CD4-positive, alpha-beta memory T cell (primary cell): Measurements from ENCODE around the gene CXCL9. TPM values are rescaled to one million over a fixed set of nuclear protein-coding genes. Genes with fewer than 3 reads are reported as not detected.
"Not testable (repeated sequence)": the region's sequence is repeated elsewhere in the genome, so short reads cannot be mapped to it uniquely, and the experiment has no call there.

Experiments used
- CTCF ChIA-PET: fragments of 350-600 bp; sonication (Branson Sonifier 250); formaldehyde crosslinking; loops from one replicate; lab custom pipeline; 2021; ENCODE audit warnings: inconsistent platforms; ENCODE audit not compliant: partially characterized antibody; lab: Charles Lee
- POLR2A ChIA-PET: fragments of 350-600 bp; sonication (Branson Sonifier 250); formaldehyde crosslinking; loops from one replicate; lab custom pipeline; 2021; ENCODE audit not compliant: partially characterized antibody; lab: Charles Lee
- DNase-seq, 5 donors: peaks; one replicate each; pipeline versions ENCODE4 v3.0.0 to v3.0.0-alpha.2; 2020 to 2022; ENCODE audit warnings: mixed read lengths in 1 of 5
- H3K27ac ChIP-seq: one replicate; pipeline ENCODE4 v1.7.0; 2013; ENCODE audit warnings: low read depth, low read length
- H3K27me3 ChIP-seq: 2 replicates; pipeline ENCODE4 v1.7.0; 2013; ENCODE audit warnings: mild to moderate bottlenecking, low read length, moderate library complexity; ENCODE audit not compliant: insufficient read depth
- H3K36me3 ChIP-seq: 2 replicates; pipeline ENCODE4 v1.7.0; 2013; ENCODE audit warnings: mild to moderate bottlenecking, low read length, moderate library complexity; ENCODE audit not compliant: insufficient read depth
- H3K4me1 ChIP-seq: 2 replicates; pipeline ENCODE4 v1.7.0; 2013; ENCODE audit warnings: mild to moderate bottlenecking, low read length, moderate library complexity; ENCODE audit not compliant: insufficient read depth
- H3K4me3 ChIP-seq, 2 donors: one replicate each; pipeline ENCODE4 v1.7.0; 2013; ENCODE audit warnings: low read length in 2 of 2, mild to moderate bottlenecking in 1 of 2
- H3K9me3 ChIP-seq, 2 donors: one replicate each; pipeline ENCODE4 v1.7.0; 2013; ENCODE audit warnings: low read length in 2 of 2, control low read depth in 1 of 2; ENCODE audit not compliant: control insufficient read depth in 1 of 2
- H3K27ac Mint-ChIP-seq, 7 donors: one replicate each; pipeline ENCODE4 v1.8.0; 2020 to 2021; ENCODE audit warnings: mixed read lengths in 7 of 7, mild to moderate bottlenecking in 6 of 7, inconsistent platforms in 3 of 7, moderate library complexity in 3 of 7
- H3K27me3 Mint-ChIP-seq, 2 donors: one replicate each; pipeline ENCODE4 v1.8.0; 2020 to 2021; ENCODE audit warnings: mixed read lengths in 2 of 2
- H3K36me3 Mint-ChIP-seq, 2 donors: one replicate each; pipeline ENCODE4 v1.8.0; 2020 to 2021; ENCODE audit warnings: mixed read lengths in 2 of 2, inconsistent platforms in 1 of 2, mild to moderate bottlenecking in 1 of 2
- H3K4me1 Mint-ChIP-seq, 4 donors: one replicate each; pipeline ENCODE4 v1.8.0; 2020 to 2021; ENCODE audit warnings: mixed read lengths in 4 of 4, mild to moderate bottlenecking in 1 of 4
- H3K4me3 Mint-ChIP-seq, 8 donors: one replicate each; pipeline ENCODE4 v1.8.0; 2020 to 2021; ENCODE audit warnings: mixed read lengths in 8 of 8, mild to moderate bottlenecking in 7 of 8, moderate library complexity in 6 of 8, inconsistent platforms in 3 of 8
- H3K9me3 Mint-ChIP-seq, 8 donors: one replicate each; pipeline ENCODE4 v1.8.0; 2020 to 2021; ENCODE audit warnings: mixed read lengths in 8 of 8, mild to moderate bottlenecking in 5 of 8, inconsistent platforms in 3 of 8, moderate library complexity in 1 of 8
- intact Hi-C: fragments of 100-400 bp; cut with micrococcal nuclease; formaldehyde crosslinking; loops from one replicate; pipeline ENCODE4 v1.15.1; 2023
- polyA plus RNA-seq, 2 donors: library from polyadenylated mRNA; unstranded; fragments of 300-500 nt; fragmentation: Illumina TruSeq; gene quantifications; one replicate each; pipeline ENCODE4 v1.2.3, GENCODE V29; 2021
- total RNA-seq, 2 experiments: library from RNA; stranded (reverse); gene quantifications; one replicate each; pipeline ENCODE4 v1.2.3, GENCODE V29; 2021

The CXCL9 gene
- 1 to 10 TPM in 1 of 2 experiments, under 1 TPM in 1; 0.58 to 1.4 TPM for total RNA-seq
- not detected for polyA plus RNA-seq

DNA sequence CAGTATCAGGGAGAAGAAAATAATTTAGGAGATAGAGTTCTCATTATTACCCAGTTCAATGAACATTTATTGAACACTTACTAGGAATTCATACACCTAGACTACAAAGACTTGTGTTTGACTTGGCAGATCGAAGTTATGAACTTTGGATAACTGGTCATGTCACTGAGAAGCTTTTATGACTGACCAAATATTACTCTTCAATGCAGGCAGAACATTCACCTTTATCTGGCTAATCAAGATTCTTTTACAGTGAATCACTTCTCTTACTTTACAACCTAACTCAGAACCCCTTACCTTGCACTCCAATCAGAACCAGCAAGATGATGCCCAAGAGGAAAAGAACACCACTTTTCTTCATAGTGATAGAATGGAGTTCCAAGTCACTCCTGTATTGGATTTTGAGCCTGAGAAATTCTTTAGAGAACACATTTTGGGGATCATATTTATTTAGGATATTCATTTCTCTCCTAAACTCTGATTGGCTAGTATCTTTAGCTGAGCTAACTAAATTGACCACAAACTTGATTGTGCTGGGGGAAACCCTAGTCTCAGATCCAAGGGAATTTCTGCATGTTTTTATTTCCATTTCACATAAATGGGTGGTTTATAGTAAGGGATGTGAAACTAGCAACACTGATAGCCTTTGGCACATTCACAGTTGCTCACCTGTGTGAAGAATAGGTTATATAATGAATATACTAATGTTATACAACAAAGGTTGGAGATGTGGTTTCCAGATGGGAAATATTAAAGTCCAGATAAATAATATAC, at the start of gene CXCL9:
CXCL9 (minus strand) TSS at position 421 of the 774 bp plus-strand sequence; CDS start at position 361, 60 bp downstream.
- Mint-ChIP-seq H3K27ac (no peak within 1 kb of the TSS), H3K36me3 (no peaks in the 10 kb centered on the region), H3K4me3 (no peak within 1 kb of the TSS), H3K27me3 (peaks cover 3 to 16% of the 10 kb centered on the region in 2 donors), H3K4me1 (no peaks in the 10 kb centered on the region), H3K9me3 (no peaks in the 10 kb centered on the region)
- ChIA-PET CTCF (interaction anchor here (1.0 kb wide), 1 partner anchor 11 kb away, joined by 3 read pairs; no protein-coding TSS in a partner anchor), POLR2A (no interaction called here)
- no peaks in the 10 kb centered on the region for H3K27me3 ChIP-seq
- no peaks in the 10 kb centered on the region for H3K4me1 ChIP-seq
- intact Hi-C loops: no loop called here
- no peaks in the 10 kb centered on the region for H3K9me3 ChIP-seq
- H3K27ac ChIP-seq: no peak within 1 kb of the TSS
- no peaks in the 10 kb centered on the region for H3K36me3 ChIP-seq
- no peak for DNase-seq
- no peak within 1 kb of the TSS for H3K4me3 ChIP-seq

GRCh38 chr4:76055421-76055820, 48.1 kb upstream of the CXCL9 start:
- Histone ChIP-seq H3K4me3 (no peak overlapping the region), H3K9me3 (no peaks in the 10 kb centered on the region), H3K27me3 (no peaks in the 10 kb centered on the region), H3K27ac (no peak overlapping the region), H3K36me3 (no peaks in the 10 kb centered on the region), H3K4me1 (no peaks in the 10 kb centered on the region)
- Mint-ChIP-seq H3K36me3 (no peaks in the 10 kb centered on the region), H3K4me3 (no peak overlapping the region), H3K27ac (no peak overlapping the region), H3K9me3 (no peaks in the 10 kb centered on the region), H3K27me3 (peaks cover 0 to 4% of the 10 kb centered on the region in 2 donors), H3K4me1 (peaks cover 0 to 1% (median under 1%) of the 10 kb centered on the region in 4 donors)
- ChIA-PET CTCF (no interaction called here), POLR2A (no interaction called here)
- intact Hi-C loops: no loop called here
- DNase-seq: no peak

GRCh38 chr4:76055016-76055415, 47.7 kb upstream of the CXCL9 start:
- H3K9me3 Mint-ChIP-seq: no peaks in the 10 kb centered on the region

GRCh38 chr4:76053730-76054129, 46.4 kb upstream of the CXCL9 start:
- Mint-ChIP-seq H3K4me3 (no peak overlapping the region), H3K27me3 (peaks cover 0 to 4% of the 10 kb centered on the region in 2 donors), H3K4me1 (no peaks in the 10 kb centered on the region), H3K9me3 (no peaks in the 10 kb centered on the region), H3K27ac (no peak overlapping the region), H3K36me3 (no peaks in the 10 kb centered on the region)
- ChIA-PET POLR2A (no interaction called here), CTCF (interaction anchor here (0.7 to 2.4 kb wide), 4 partner anchors 9 to 61 kb away, joined by 4 to 15 read pairs (median 10); no protein-coding TSS in a partner anchor)
- DNase-seq: no peak
- intact Hi-C loops: no loop called here
- Histone ChIP-seq H3K27me3 (no peaks in the 10 kb centered on the region), H3K9me3 (no peaks in the 10 kb centered on the region), H3K4me1 (no peaks in the 10 kb centered on the region), H3K27ac (no peak overlapping the region), H3K4me3 (no peak overlapping the region), H3K36me3 (no peaks in the 10 kb centered on the region)

More at GRCh38 chr4:76055016-76055415, 47.7 kb upstream of the CXCL9 start:
- no peak for DNase-seq
- intact Hi-C loops: no loop called here
- Mint-ChIP-seq H3K4me3 (no peak overlapping the region), H3K4me1 (peaks cover 0 to under 1% (median under 1%) of the 10 kb centered on the region in 4 donors), H3K36me3 (no peaks in the 10 kb centered on the region), H3K27ac (no peak overlapping the region), H3K27me3 (peaks cover 0 to 4% of the 10 kb centered on the region in 2 donors)
- ChIA-PET CTCF (interaction anchor here (2.4 kb wide), 1 partner anchor 12 kb away, joined by 11 read pairs; no protein-coding TSS in a partner anchor), POLR2A (no interaction called here)
- Histone ChIP-seq H3K9me3 (no peaks in the 10 kb centered on the region), H3K4me1 (no peaks in the 10 kb centered on the region), H3K27me3 (no peaks in the 10 kb centered on the region), H3K36me3 (no peaks in the 10 kb centered on the region), H3K27ac (no peak overlapping the region), H3K4me3 (no peak overlapping the region)

GRCh38 chr4:76050560-76051050, 43.3 kb upstream of the CXCL9 start:
- H3K4me3 ChIP-seq, H3K36me3 ChIP-seq, H3K4me3 Mint-ChIP-seq, H3K27ac ChIP-seq, H3K36me3 Mint-ChIP-seq, H3K4me1 Mint-ChIP-seq, H3K27me3 Mint-ChIP-seq, POLR2A ChIA-PET, intact Hi-C loops, H3K9me3 Mint-ChIP-seq, DNase-seq, H3K4me1 ChIP-seq, H3K9me3 ChIP-seq, H3K27me3 ChIP-seq, H3K27ac Mint-ChIP-seq: not testable (repeated sequence)
- CTCF ChIA-PET: interaction anchor here (1.0 to 1.3 kb wide), 3 partner anchors 11 to 58 kb away, joined by 3 to 6 read pairs (median 5); no protein-coding TSS in a partner anchor

GRCh38 chr4:76049860-76050416, 42.6 kb upstream of the CXCL9 start:
- H3K27me3 ChIP-seq, H3K36me3 Mint-ChIP-seq, H3K27ac ChIP-seq, H3K4me3 ChIP-seq, DNase-seq, H3K4me3 Mint-ChIP-seq, POLR2A ChIA-PET, H3K9me3 ChIP-seq, H3K4me1 ChIP-seq, CTCF ChIA-PET, H3K36me3 ChIP-seq, intact Hi-C loops, H3K27me3 Mint-ChIP-seq, H3K4me1 Mint-ChIP-seq, H3K27ac Mint-ChIP-seq, H3K9me3 Mint-ChIP-seq: not testable (repeated sequence)

GRCh38 chr4:76044686-76045085, 37.4 kb upstream of the CXCL9 start:
- H3K9me3 Mint-ChIP-seq, H3K27me3 ChIP-seq, H3K27ac ChIP-seq, H3K4me1 Mint-ChIP-seq, H3K27ac Mint-ChIP-seq, H3K4me3 ChIP-seq, H3K36me3 ChIP-seq, CTCF ChIA-PET, H3K4me1 ChIP-seq, POLR2A ChIA-PET, DNase-seq, H3K36me3 Mint-ChIP-seq, intact Hi-C loops, H3K9me3 ChIP-seq: not testable (repeated sequence)
- Mint-ChIP-seq H3K4me3 (peak overlapping the region in 2 of 8 donors; percentile 29 to 32), H3K27me3 (peaks cover 4 to 12% of the 10 kb centered on the region in 2 donors)
